ENCODE results near the gene ZFHX3. TPM values are rescaled to one million over a fixed set of nuclear protein-coding genes. Genes with fewer than 3 reads are reported as not detected.
"Not testable (repeated sequence)": the region's sequence is repeated elsewhere in the genome, so short reads cannot be mapped to it uniquely, and the experiment has no call there.

Gene ZFHX3
- total RNA-seq, 4 donors from 2014 or later = 9.1 to 34.0 (median 12.0) TPM

DNA sequence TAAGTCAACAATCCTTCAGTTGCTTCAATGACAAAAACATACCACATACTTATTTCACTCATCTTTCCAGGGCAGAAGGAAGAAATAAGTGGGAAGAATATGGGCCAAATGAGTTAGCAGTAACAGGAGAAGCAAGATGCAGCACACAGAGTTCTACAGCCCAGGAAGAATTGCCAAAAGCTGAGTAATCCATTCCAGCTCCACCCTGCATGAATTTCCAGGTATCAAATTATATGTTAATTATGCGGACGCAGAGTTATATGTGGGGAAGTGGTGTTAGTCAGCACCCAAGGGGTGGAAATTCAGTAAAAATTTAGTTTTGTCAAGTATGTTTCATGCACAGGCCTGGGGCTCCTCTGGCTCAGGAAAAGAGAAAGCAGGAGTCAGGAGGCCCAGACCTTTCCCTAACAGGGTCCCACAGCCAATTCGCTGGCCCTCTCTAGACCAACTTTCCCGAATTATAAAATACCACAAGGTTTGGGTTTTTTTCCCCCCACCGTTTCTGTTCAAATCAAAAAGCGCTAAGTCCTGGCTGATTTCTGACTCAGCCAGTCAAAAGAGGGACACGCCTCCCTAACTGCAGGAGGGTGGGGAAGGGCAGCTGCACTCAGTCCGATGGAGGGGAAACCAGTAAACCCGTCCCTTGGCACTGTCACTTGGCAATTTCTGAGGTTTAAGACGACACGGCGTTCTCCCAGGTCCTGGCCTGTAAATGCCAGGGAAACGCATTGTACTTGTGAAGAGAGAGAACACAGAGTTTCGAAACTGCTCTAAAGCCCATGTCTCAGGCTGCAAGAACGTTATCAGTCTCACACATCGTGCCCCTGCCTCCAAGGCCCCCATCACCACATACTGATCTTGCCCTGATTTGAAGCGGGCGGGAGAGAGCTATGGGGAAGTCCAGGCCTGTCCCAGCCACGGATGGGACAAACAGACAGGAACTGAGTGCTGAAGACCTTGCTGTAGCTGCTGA is 58.1 kb downstream of the ZFHX3 start:
- intact Hi-C loops (cut with DNase I; ENCODE audit: low total_unique reads) = no loop called here
- H3K27ac ChIP-seq = peak overlapping the region; percentile 80 to 81
- no peaks in the 10 kb centered on the region for H3K36me3 ChIP-seq
- TF ChIP-seq POLR2A (IDR thresholded peaks at IDR 0.05) = no peak
- TF ChIP-seq, protein P1, sequence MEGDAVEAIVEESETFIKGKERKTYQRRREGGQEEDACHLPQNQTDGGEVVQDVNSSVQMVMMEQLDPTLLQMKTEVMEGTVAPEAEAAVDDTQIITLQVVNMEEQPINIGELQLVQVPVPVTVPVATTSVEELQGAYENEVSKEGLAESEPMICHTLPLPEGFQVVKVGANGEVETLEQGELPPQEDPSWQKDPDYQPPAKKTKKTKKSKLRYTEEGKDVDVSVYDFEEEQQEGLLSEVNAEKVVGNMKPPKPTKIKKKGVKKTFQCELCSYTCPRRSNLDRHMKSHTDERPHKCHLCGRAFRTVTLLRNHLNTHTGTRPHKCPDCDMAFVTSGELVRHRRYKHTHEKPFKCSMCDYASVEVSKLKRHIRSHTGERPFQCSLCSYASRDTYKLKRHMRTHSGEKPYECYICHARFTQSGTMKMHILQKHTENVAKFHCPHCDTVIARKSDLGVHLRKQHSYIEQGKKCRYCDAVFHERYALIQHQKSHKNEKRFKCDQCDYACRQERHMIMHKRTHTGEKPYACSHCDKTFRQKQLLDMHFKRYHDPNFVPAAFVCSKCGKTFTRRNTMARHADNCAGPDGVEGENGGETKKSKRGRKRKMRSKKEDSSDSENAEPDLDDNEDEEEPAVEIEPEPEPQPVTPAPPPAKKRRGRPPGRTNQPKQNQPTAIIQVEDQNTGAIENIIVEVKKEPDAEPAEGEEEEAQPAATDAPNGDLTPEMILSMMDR (IDR thresholded peaks at IDR 0.05) = no peak
- no peaks in the 10 kb centered on the region for H3K27me3 ChIP-seq
- no peaks in the 10 kb centered on the region for H3K9me3 ChIP-seq
- DNase-seq = peak; percentile 66 to 73
- H3K4me3 ChIP-seq = peak overlapping the region in 1 of 2 donors; percentile 11
- peaks cover 4 to 27% of the 10 kb centered on the region in 2 donors for H3K4me1 ChIP-seq

DNA sequence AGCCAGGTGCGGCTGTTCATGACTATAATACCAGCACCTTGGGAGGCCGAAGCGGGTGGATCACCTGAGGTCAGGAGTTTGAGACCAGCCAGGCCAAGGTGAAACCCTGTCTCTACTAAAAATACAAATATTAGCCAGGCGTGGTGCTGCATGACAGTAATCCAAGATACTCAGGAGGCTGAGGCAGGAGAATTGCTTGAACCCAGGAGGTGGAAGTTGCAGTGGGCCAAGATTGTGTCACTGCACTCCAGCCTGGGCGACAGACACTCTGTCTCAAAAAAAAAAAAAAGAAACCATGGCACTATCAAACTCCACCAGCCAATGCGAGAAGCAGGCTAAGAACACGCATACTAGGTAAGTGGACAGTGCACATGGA is 58.7 kb downstream of the ZFHX3 start:
- DNase-seq; intact Hi-C loops (cut with DNase I; ENCODE audit: low total_unique reads); H3K27me3 ChIP-seq; H3K9me3 ChIP-seq; H3K4me3 ChIP-seq; H3K36me3 ChIP-seq: not testable (repeated sequence)
- Histone ChIP-seq H3K4me1 (peaks cover 4 to 27% of the 10 kb centered on the region in 2 donors), H3K27ac (peak overlapping the region; percentile 80 to 81)

DNA sequence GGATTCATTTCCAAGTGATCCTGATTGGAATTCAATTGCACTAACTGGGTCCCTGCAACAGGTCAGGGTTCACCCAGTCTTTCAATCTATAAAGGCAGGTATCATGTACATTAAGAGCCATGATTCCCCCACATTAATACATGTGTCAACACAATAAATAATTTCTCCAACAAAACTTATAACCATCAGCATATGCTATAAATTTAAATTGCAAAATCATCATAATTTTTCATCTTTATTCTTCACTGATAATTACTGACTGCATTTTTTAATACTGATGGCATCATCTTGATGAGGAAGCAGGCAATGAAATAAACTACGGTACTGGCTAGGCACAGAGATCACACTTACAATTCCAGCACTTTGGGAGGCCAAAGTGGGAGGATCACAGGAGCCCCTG is 59.4 kb downstream of the ZFHX3 start:
- peaks cover 4 to 27% of the 10 kb centered on the region in 2 donors for H3K4me1 ChIP-seq
- TF ChIP-seq, protein P1 (IDR thresholded peaks at IDR 0.05) = no peak
- TF ChIP-seq POLR2A (IDR thresholded peaks at IDR 0.05) = no peak
- no peak overlapping the region for H3K4me3 ChIP-seq
- no peaks in the 10 kb centered on the region for H3K27me3 ChIP-seq
- intact Hi-C loops (cut with DNase I; ENCODE audit: low total_unique reads) = no loop called here
- peak overlapping the region; percentile 80 to 81 for H3K27ac ChIP-seq
- H3K36me3 ChIP-seq = no peaks in the 10 kb centered on the region
- DNase-seq = no peak
- H3K9me3 ChIP-seq = no peaks in the 10 kb centered on the region

DNA sequence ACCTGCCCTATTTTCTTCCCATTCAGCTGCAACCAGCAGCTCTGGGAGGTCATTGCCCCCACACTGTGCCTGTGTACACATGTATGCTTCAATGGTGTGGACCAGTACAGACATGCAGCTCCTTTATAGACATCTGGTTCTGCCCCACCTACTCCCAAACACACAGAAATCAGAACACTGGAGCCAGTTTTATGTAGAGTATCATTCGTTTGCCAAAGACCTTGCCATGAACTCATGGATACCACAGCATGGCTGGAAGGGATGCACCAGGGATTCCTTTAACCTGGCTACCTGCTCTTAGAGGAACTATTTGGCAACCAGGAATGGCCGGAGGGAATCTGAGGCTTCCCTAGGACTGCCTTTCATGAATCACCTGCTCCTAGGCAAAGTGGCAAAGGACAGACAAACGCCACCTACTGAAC is 60.4 kb downstream of the ZFHX3 start:
- Histone ChIP-seq H3K27me3 (no peaks in the 10 kb centered on the region), H3K4me3 (no peak overlapping the region), H3K9me3 (no peaks in the 10 kb centered on the region), H3K36me3 (no peaks in the 10 kb centered on the region), H3K4me1 (peaks cover 4 to 27% of the 10 kb centered on the region in 2 donors), H3K27ac (peak overlapping the region in 1 of 2 donors; percentile 20)
- DNase-seq = no peak
- TF ChIP-seq, protein P1 (IDR thresholded peaks at IDR 0.05) = no peak
- TF ChIP-seq POLR2A (IDR thresholded peaks at IDR 0.05) = no peak
- intact Hi-C loops (cut with DNase I; ENCODE audit: low total_unique reads) = no loop called here

DNA sequence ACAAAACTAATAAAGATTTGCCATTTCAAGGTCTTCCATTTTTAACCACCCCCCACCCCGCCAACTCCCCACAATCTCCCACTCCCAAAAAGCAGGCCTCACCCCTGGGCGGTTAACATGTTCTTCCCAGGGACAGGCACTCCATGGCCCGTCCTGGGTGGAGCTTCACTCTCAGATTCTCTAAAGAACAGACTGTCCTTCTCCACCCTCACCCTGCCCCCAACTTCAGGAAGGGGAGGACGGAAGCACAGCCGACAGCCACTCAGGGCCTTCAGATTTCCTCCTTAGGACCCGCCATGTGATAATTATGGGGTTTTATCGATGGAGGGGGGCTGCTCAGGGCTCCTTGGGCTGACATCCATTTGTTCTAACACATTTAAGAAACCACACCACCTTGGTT is 61.9 kb downstream of the ZFHX3 start:
- Histone ChIP-seq H3K9me3 (no peaks in the 10 kb centered on the region), H3K27me3 (no peaks in the 10 kb centered on the region), H3K4me1 (peaks cover 4 to 27% of the 10 kb centered on the region in 2 donors), H3K4me3 (no peak overlapping the region), H3K27ac (peak overlapping the region; percentile 63 to 67), H3K36me3 (no peaks in the 10 kb centered on the region)
- TF ChIP-seq, protein P1 (IDR thresholded peaks at IDR 0.05) = no peak
- no peak for TF ChIP-seq POLR2A (IDR thresholded peaks at IDR 0.05)
- peak; percentile 51 to 63 for DNase-seq
- intact Hi-C loops (cut with DNase I; ENCODE audit: low total_unique reads) = no loop called here

Measured in uterus (tissue), 4 donors.